Urothelium cell line (cell line): ENCODE results near the gene CACNB4.
"Not testable (repeated sequence)": the region's sequence is repeated elsewhere in the genome, so short reads cannot be mapped to it uniquely, and the experiment has no call there.

Experiments
- DNase-seq: peaks from one replicate; pipeline ENCODE4 v3.0.0; 2011; ENCODE audit warnings: low spot score, mixed read lengths
- FAIRE-seq: peaks from 2 replicates; lab custom pipeline; 2011; peaks lifted over from hg19 to GRCh38; lab: Jason Lieb, UNC

Gene CACNB4

DNA sequence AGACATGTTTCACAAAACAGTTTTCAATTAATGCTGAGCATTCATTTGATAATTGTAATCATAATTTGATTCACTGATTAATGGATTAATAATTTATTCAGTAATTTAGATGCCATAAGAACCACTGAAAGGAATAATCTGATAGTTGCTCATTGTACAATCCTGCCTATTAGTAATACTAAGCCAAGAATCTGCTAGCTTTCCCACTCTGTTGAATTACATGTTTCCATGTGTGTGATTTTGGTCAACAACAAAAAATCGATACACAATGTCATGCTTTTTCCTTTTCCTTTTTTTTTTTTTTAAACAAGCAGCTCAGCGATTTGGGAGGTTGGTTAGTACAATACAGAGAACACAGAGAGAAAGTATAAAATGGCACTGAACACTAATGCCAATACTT, 296.5 kb downstream of the CACNB4 start:
- DNase-seq (no peak), FAIRE-seq (no peak)

DNA sequence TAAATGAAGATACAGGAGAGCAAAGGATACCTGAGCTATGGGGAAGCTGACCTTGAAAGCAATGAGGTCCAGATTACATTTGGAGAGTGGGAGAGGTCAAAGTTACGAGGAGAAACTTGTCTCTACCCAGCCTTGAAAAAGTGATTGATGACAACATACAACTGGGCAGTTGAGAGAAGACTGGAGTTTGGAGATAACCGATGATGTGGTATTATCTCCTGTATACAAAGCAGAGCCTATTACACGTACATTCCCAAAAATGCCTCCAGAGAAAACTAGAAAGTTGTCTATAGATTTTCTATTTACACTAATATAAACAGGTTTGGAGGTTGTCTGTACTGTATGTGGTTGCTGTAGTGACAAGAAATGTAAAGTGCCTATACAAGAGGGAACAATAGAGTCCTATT, 299.0 kb downstream of the CACNB4 start:
- DNase-seq (no peak), FAIRE-seq (no peak)

DNA sequence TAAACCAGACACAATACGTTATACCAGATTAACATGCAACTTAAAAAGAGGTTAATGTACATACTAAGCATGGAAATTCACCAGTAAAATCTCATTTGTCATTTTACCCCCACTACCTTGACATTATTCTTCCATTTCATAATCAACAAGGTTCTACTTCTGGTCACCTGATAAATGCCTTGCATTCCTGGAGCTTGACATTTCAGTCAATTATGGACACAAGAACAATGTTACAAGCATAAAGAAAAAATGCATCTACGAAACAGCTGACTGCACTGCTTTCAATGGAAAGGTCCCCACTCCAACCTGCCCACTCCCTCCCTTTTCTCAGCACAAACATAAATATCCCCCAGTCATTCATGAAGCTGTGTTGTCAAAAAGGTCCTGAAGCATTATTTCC, 302.1 kb downstream of the CACNB4 start:
- DNase-seq: no peak

DNA sequence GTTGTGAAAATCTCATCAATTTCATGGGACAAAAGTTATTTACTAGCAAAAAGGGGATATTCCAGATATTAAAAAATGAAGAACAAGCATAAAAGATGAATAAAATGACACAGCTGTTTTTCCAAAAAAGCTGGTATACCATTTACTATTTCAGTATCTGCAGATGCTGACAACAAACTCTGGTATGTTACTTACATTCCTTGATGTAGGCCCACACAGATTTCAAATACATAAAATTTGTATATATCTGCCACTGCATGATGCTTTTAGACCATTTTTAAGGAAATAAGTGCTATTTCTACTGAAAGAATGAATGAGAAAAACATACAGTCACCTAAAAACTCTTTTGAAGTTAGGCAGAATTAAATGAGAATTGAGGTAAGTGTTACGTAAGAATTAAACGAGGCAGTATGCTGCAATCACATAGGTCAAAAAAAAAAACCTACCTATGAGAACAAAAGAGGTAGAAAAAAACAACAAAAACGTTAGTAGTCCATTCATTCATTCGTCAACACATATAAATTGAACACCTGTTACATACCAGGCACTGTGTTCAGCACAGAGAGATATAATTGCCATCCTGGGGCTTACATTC, 303.1 kb downstream of the CACNB4 start:
- FAIRE-seq (no peak), DNase-seq (no peak)

More for the DNA sequence above, 302.1 kb downstream of the CACNB4 start:
- peak; percentile 82 for FAIRE-seq

DNA sequence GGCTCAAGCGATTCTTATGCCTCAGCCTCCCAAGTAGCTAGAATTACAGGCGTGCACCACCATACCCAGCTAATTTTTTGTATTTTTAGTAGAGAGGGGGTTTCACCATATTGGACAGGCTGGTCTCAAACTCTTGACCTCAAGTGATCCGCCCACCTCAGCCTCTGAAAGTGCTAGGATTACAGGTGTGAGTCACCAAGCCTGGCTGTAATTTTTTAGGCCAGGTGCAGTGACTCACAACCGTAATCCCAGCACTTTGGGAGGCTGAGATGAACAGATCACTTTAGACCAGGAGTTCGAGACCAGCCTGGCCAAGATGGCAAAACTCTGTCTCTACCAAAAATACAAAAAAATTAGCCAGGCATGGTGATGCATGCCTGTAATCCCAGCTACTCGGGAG, 304.4 kb downstream of the CACNB4 start:
- DNase-seq, FAIRE-seq: not testable (repeated sequence)

DNA sequence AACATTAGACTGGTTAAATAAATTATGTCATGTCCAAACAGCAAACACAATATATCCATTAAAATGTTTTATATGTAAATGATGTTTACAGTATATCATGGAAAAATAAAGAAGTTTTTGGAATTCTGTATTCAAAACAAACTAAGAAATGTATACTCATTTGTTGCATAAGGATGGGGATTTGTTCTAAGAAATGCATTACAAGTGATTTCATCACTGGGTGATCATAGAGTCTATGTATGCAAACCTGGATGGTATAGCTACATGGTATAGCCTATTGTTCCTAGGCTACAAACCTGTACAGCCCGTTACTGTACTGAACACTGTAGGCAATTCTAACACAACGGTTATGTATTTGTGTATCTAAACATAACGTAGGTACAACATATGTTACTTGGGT, 305.7 kb downstream of the CACNB4 start:
- DNase-seq (no peak), FAIRE-seq (no peak)

DNA sequence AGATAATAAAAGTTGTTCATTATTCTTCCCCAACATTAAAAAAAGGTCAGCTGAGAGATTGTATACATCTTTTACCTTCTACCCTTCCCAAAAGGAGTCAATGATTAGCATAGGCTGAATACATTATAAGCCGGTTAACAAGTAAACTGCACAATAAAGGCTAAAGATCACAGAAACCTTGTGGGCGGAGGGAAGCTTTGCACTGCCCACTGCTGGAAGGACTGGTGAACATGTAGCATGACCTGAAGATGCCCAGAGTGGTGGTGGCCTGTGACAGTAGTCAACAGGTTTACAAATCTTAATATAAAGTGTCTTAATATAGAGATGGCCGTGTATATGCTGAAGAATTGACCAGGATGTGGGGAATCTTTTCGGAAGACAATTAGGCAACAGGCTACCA, 306.3 kb downstream of the CACNB4 start:
- DNase-seq: no peak
- no peak for FAIRE-seq

DNA sequence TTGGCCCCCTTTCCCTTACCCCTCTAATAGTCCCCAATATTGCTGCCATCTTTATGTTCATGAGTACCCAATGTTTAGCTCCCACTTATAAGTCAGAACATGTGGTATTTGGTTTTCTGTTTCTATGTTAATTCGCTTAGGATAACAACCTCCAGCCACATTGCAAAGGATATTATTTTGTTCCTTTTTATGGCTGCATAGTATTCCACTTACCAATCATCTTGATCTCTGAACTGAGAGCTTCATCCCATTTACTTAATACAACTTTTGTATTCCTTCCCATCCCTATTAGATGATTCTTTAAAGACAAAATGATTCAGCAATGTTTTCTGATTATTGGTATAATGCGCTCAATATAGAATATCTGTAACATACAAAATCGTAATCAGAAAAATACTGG, 307.3 kb downstream of the CACNB4 start:
- FAIRE-seq: no peak
- no peak for DNase-seq

DNA sequence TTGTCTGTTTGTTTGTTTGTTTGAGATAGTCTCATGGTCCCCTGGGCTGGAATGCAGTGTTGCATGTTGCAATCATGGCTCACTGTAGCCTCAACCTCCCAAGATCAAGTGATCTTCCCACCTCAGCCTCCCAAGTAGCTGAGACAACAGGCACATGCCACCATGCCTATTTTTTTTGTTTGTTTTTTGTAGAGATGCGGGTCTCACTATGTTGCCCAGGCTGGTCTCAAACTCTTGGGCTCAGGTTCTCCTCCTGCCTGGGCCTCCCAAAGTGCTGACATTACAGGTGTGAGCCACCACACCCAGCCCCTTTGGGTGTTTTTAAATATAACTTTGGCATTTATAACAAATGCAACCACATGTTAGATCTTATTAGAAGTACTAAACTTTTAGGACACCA, 308.2 kb downstream of the CACNB4 start:
- FAIRE-seq: no peak
- no peak for DNase-seq

DNA sequence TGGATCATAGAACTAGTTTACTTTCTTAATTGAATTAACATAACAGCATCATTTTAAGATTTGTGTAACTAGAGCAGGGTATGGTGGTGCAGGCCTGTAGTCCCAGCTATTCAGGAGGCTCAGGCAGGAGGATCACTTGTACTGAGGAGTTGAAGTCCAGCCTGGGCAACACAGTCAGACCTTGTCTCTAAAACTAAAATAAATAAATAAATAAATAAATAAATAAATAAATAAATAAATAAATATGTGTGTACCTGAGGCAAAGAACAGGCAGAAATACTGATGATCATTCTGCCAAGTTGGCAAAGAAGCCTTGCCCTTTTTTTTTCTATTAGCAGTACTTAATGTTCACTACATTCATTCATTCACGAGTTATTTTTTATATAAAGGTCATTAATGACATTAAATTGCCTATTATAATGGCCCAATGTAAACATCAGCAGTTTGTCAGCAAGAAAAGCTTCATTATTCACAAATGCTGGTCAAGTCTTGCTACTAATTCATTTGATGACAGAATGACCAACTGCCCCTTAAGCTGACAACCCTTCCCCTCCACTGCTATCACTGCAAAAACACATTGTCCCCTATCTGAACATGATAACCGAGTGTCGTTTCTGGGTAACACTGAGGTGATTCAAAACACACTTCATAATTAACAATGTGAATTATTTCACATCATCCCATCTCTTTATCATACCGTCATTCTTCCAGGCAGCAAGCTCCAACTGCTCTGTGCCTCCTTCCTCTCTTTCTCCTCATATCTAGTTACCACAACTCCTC, 309.6 kb downstream of the CACNB4 start:
- DNase-seq (no peak), FAIRE-seq (no peak)

DNA sequence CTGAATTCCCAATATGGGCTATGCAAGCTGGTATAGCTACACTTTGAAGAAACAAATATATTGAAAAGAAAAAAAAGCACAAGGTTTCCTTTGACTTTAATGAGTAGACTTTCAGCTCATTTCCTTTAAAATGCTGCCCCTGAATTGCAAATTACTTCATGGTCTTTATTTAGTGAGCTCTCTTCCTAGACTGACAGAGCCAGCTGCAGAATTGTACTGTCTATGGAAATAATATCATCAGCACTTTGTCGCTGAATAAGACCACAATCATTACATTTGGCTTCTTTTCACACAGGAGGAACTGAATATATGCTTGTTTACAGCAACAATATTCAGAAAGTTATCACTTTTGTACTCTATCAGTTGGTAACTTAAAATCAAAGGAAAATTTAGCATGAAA, 312.4 kb downstream of the CACNB4 start:
- FAIRE-seq (no peak), DNase-seq (no peak)

DNA sequence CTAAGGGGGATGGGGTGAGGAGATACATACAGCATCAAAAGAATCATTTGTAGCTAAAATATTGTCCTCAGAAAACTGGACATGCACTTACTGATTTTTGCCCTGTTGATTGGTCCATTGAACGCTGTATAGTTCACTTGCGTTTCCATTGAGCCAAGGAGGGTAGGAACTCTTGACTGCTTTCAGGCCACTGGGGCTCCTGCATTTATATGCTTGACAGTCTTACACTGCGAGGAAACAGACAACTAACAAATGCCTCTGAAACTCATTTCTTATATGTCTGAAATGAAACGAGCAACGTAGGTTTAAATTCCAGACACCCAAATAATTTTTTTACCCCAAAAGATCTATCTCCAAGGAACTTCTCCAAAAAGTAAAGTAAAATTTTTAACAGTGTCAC, 312.8 kb downstream of the CACNB4 start:
- DNase-seq (no peak), FAIRE-seq (no peak)

DNA sequence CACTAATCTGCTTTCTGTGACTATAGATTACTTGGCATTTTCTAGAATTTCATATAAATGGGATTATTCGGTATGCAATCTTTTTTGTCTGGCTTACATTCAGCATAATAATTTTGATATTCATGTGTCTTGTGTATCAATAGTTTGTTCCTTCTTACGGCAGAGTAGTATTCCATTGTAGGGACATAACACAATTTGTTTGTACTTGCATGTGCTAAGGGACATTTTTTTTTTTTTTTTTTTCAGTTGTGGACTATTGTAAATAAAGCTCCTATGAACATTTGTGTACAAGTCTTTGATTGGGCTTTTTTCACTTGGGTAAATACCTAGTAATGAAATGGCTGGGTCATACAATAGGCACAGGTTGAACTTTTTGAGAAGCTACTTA, 315.7 kb downstream of the CACNB4 start:
- DNase-seq: no peak
- no peak for FAIRE-seq
